Stimulated activated CD4-positive, alpha-beta T cell treated with anti-CD3 and anti-CD28 coated beads, Interleukin-4, amount 100 ng/mL, for 48 hours (primary cell): ENCODE measurements around the gene RNF144A.
"Not testable (repeated sequence)": the region's sequence is repeated elsewhere in the genome, so short reads cannot be mapped to it uniquely, and the experiment has no call there.

ENCODE experiments used
- DNase-seq, 2 donors: peaks; one replicate each; pipeline ENCODE4 v3.0.0-alpha.2; 2020; ENCODE audit warnings: low read depth in 2 of 2

RNF144A gene

GRCh38 chr2:6929196-6929819 is 12.1 kb downstream of the RNF144A start:
- no peak for DNase-seq

GRCh38 chr2:6930923-6931647 is 13.9 kb downstream of the RNF144A start:
- DNase-seq, result no peak

- no peak for DNase-seq
Measured at GRCh38 chr2:6931753-6932152, 14.5 kb downstream of the RNF144A start.

- DNase-seq, result no peak
Measured at GRCh38 chr2:6932206-6932605, 15.0 kb downstream of the RNF144A start.

- no peak for DNase-seq
Measured at GRCh38 chr2:6932828-6933227, 15.6 kb downstream of the RNF144A start.

GRCh38 chr2:6933911-6934310 is 16.7 kb downstream of the RNF144A start:
- DNase-seq, result no peak

GRCh38 chr2:6934345-6934744 is 17.1 kb downstream of the RNF144A start:
- no peak for DNase-seq

- DNase-seq, result no peak
Measured at GRCh38 chr2:6934758-6935651, 17.8 kb downstream of the RNF144A start.

GRCh38 chr2:6935652-6936020 is 18.4 kb downstream of the RNF144A start:
- DNase-seq, result not testable (repeated sequence)

GRCh38 chr2:6937157-6937556 is 19.9 kb downstream of the RNF144A start:
- DNase-seq, result no peak

GRCh38 chr2:6937582-6937981 is 20.4 kb downstream of the RNF144A start:
- DNase-seq, result no peak

GRCh38 chr2:6939071-6939470 is 21.9 kb downstream of the RNF144A start:
- DNase-seq, result no peak

GRCh38 chr2:6940820-6941219 is 23.6 kb downstream of the RNF144A start:
- DNase-seq, result no peak

- DNase-seq, result no peak
Measured at GRCh38 chr2:6941299-6942046, 24.3 kb downstream of the RNF144A start.

GRCh38 chr2:6942848-6943247 is 25.6 kb downstream of the RNF144A start:
- no peak for DNase-seq

- DNase-seq, result no peak
Measured at GRCh38 chr2:6943523-6943922, 26.3 kb downstream of the RNF144A start.

GRCh38 chr2:6943971-6944370 is 26.8 kb downstream of the RNF144A start:
- DNase-seq, result no peak

GRCh38 chr2:6944555-6944954 is 27.3 kb downstream of the RNF144A start:
- DNase-seq, result no peak

- DNase-seq, result no peak
Measured at GRCh38 chr2:6945087-6945813, 28.0 kb downstream of the RNF144A start.

GRCh38 chr2:6945821-6946220 is 28.6 kb downstream of the RNF144A start:
- DNase-seq, result no peak

GRCh38 chr2:6946722-6947121 is 29.5 kb downstream of the RNF144A start:
- no peak for DNase-seq
